A549 (cell line): ENCODE measurements around the gene GRID2. TPM values are rescaled to one million over a fixed set of nuclear protein-coding genes. Genes with fewer than 3 reads are reported as not detected.

Experiments
- ATAC-seq, 2 experiments: fragments of 200-7000 bp in 1 of 2; fragments of >200 bp in 1 of 2; cut with Nextera tagmentation in 1 of 2; cut with Tn5 transposase in 1 of 2; 3 replicates each; pipeline versions ENCODE4 v1.8.0 to v1.9.1; 2018 to 2020; ENCODE audit warnings: mild to moderate bottlenecking in 1 of 2, moderate library complexity in 1 of 2
- CTCF ChIA-PET: fragments of 300-600 bp; sonication (Branson Sonifier 250); formaldehyde crosslinking; extraction: SDS; loops from one replicate; lab custom pipeline; 2021; ENCODE audit warnings: antibody characterized with exemption, inconsistent platforms; lab: Yijun Ruan, JAX
- POLR2A ChIA-PET: fragments of 350-600 bp; formaldehyde crosslinking; extraction: SDS; loops from one replicate; lab custom pipeline; 2021; ENCODE audit warnings: antibody characterized with exemption, inconsistent platforms; lab: Yijun Ruan, JAX
- DNase-seq, 2 experiments: peaks; one replicate each; pipeline versions ENCODE4 v3.0.0 to v3.0.0-alpha.2; 2011 to 2016; ENCODE audit warnings: low read depth in 1 of 2, low spot score in 1 of 2
- FAIRE-seq: peaks from 2 replicates; lab custom pipeline; 2011; peaks lifted over from hg19 to GRCh38; lab: Jason Lieb, UNC
- H3K27ac ChIP-seq, 2 experiments: fragments of >200 bp; sonication (Bioruptor Twin); formaldehyde crosslinking; 3 replicates each; pipeline ENCODE4 v1.5.1; 2016 to 2017
- H3K4me1 ChIP-seq: fragments of >200 bp; sonication (Bioruptor Twin); formaldehyde crosslinking; 3 replicates; pipeline ENCODE4 v1.6.1; 2016
- H3K4me2 ChIP-seq: fragments of >200 bp; sonication (Bioruptor Twin); formaldehyde crosslinking; 3 replicates; pipeline ENCODE4 v1.6.1; 2016
- H3K4me3 ChIP-seq: fragments of >200 bp; sonication (Bioruptor Twin); formaldehyde crosslinking; 3 replicates; pipeline ENCODE4 v1.5.1; 2016
- H3K9me3 ChIP-seq: fragments of >200 bp; sonication (Bioruptor Twin); formaldehyde crosslinking; 3 replicates; pipeline ENCODE4 v1.6.1; 2016
- ATOH8 ChIP-seq: fragments of 250-450 bp; sonication (Bioruptor Pico); IDR thresholded peaks from 2 replicates; pipeline ENCODE4 v1.5.0; 2020; ENCODE audit warnings: low read depth, mild to moderate bottlenecking, moderate library complexity
- BHLHE40 ChIP-seq: IDR thresholded peaks from 2 replicates; pipeline ENCODE4 v1.6.1; 2012; ENCODE audit warnings: low read depth, low read length, inconsistent platforms
- CHD2 ChIP-seq: fragments of 150-350 bp; IDR thresholded peaks from 2 replicates; pipeline ENCODE4 v1.6.1; 2014; ENCODE audit warnings: low read length; ENCODE audit not compliant: partially characterized antibody
- E2F6 ChIP-seq: IDR thresholded peaks from 2 replicates; pipeline ENCODE4 v1.6.1; 2012; ENCODE audit warnings: low read depth, borderline replicate concordance
- EHF ChIP-seq: fragments of 250-450 bp; sonication (Bioruptor Pico); IDR thresholded peaks from 2 replicates; pipeline ENCODE4 v1.5.0; 2020; ENCODE audit warnings: mild to moderate bottlenecking
- EP300 ChIP-seq, 2 experiments: fragments of >200 bp; sonication (Bioruptor Twin); formaldehyde crosslinking; IDR thresholded peaks; 2 replicates in 1 of 2; 3 replicates in 1 of 2; pipeline ENCODE4 v1.6.1; 2016 to 2017
- ESRRA ChIP-seq: fragments of 150-350 bp; IDR thresholded peaks from 2 replicates; pipeline ENCODE4 v1.6.1; 2014; ENCODE audit warnings: mild to moderate bottlenecking, low read length, borderline replicate concordance
- FOSL2 ChIP-seq, 2 experiments: fragments of 450-650 bp in 1 of 2; fragments of >200 bp in 1 of 2; sonication (Bioruptor Twin) in 1 of 2; formaldehyde crosslinking; IDR thresholded peaks; 2 replicates each; pipeline versions ENCODE4 v1.5.0 to v1.6.1; 2016 to 2020; ENCODE audit warnings: mild to moderate bottlenecking in 1 of 2, moderate library complexity in 1 of 2
- FOXS1 ChIP-seq: fragments of 250-450 bp; sonication (Bioruptor Pico); IDR thresholded peaks from 2 replicates; pipeline ENCODE4 v1.5.0; 2020; ENCODE audit warnings: mild to moderate bottlenecking, moderate library complexity
- HES2 ChIP-seq: fragments of >200 bp; sonication (Bioruptor Twin); formaldehyde crosslinking; IDR thresholded peaks from 2 replicates; pipeline ENCODE4 v1.6.1; 2016
- KDM5A ChIP-seq: fragments of 200-600 bp; sonication (generic); IDR thresholded peaks from 2 replicates; pipeline ENCODE4 v1.6.1; 2016; ENCODE audit warnings: antibody characterized with exemption, mild to moderate bottlenecking
- MAFK ChIP-seq: fragments of 450-650 bp; IDR thresholded peaks from 2 replicates; pipeline ENCODE4 v1.6.1; 2014; ENCODE audit not compliant: partially characterized antibody
- MAX ChIP-seq: IDR thresholded peaks from 2 replicates; pipeline ENCODE4 v1.6.1; 2012
- MAZ ChIP-seq: fragments of 150-350 bp; IDR thresholded peaks from 2 replicates; pipeline ENCODE4 v1.6.1; 2014; ENCODE audit warnings: antibody characterized with exemption, low read depth, low read length, borderline replicate concordance
- NFE2L2 ChIP-seq: fragments of 150-350 bp; conservative IDR thresholded peaks from 2 replicates; pipeline ENCODE4 v1.6.1; 2014; ENCODE audit warnings: low read length
- NPAS2 ChIP-seq: fragments of 250-450 bp; sonication (Bioruptor Pico); IDR thresholded peaks from 2 replicates; pipeline ENCODE4 v1.8.0; 2022; ENCODE audit warnings: mild to moderate bottlenecking, moderate library complexity, borderline replicate concordance
- NR3C1 ChIP-seq: fragments of >200 bp; sonication (Bioruptor Twin); formaldehyde crosslinking; IDR thresholded peaks from 3 replicates; pipeline ENCODE4 v1.6.1; 2017
- PBX3 ChIP-seq: IDR thresholded peaks from 2 replicates; pipeline ENCODE4 v1.6.1; 2012
- PHF8 ChIP-seq: fragments of 200-600 bp; sonication (generic); IDR thresholded peaks from 2 replicates; pipeline ENCODE4 v1.6.1; 2016; ENCODE audit warnings: low read depth, mild to moderate bottlenecking, antibody characterized with exemption, moderate library complexity, borderline replicate concordance
- POLR2A ChIP-seq: IDR thresholded peaks from 2 replicates; pipeline ENCODE4 v1.6.1; 2012; ENCODE audit warnings: mild to moderate bottlenecking, low read length
- RCOR1 ChIP-seq: fragments of 150-350 bp; IDR thresholded peaks from 2 replicates; pipeline ENCODE4 v1.6.1; 2014; ENCODE audit warnings: antibody characterized with exemption, low read length, low read depth
- SMC3 ChIP-seq: fragments of >200 bp; sonication (Bioruptor Twin); formaldehyde crosslinking; IDR thresholded peaks from 3 replicates; pipeline ENCODE4 v1.6.1; 2018; ENCODE audit warnings: inconsistent platforms
- ZFP36 ChIP-seq: fragments of 450-650 bp; IDR thresholded peaks from 2 replicates; pipeline ENCODE4 v1.6.1; 2014; ENCODE audit warnings: borderline replicate concordance; ENCODE audit not compliant: partially characterized antibody
- ZNF302 ChIP-seq: fragments of 250-450 bp; sonication (Bioruptor Pico); IDR thresholded peaks from 2 replicates; pipeline ENCODE4 v1.9.0; 2021; ENCODE audit warnings: inconsistent platforms, mild to moderate bottlenecking, moderate library complexity
- WGBS: methylation state at CpG from one replicate; pipeline ENCODE4 v1.1.6; 2017; ENCODE audit errors: missing lambda C conversion rate; 5-methylcytosine and 5-hydroxymethylcytosine counted together
- polyA plus RNA-seq, 4 experiments: library from polyadenylated mRNA; depleted of rRNA in 3 of 4; stranded (reverse); fragments of >200 nt; fragmentation: RNase III in 1 of 4; extraction: RNeasy Plus Mini Kit Qiagen cat#74134 plus additional on column Dnase treatment in 1 of 4; gene quantifications; 2 replicates in 3 of 4; 3 replicates in 1 of 4; pipeline ENCODE4 v1.2.3, GENCODE V29; 2011 to 2017
- TF ChIP-seq, protein P1 (sequence below): fragments of 150-350 bp; IDR thresholded peaks from 2 replicates; pipeline ENCODE4 v1.6.1; 2014; ENCODE audit warnings: low read depth, mild to moderate bottlenecking, low read length
- TF ChIP-seq, protein P2 (sequence below): fragments of 450-650 bp; IDR thresholded peaks from 2 replicates; pipeline ENCODE4 v1.6.1; 2014; ENCODE audit warnings: antibody characterized with exemption

The GRID2 gene
- polyA plus RNA-seq, 2 of the 4 experiments (the other 2 are of a cell fraction), result not detected

DNA sequence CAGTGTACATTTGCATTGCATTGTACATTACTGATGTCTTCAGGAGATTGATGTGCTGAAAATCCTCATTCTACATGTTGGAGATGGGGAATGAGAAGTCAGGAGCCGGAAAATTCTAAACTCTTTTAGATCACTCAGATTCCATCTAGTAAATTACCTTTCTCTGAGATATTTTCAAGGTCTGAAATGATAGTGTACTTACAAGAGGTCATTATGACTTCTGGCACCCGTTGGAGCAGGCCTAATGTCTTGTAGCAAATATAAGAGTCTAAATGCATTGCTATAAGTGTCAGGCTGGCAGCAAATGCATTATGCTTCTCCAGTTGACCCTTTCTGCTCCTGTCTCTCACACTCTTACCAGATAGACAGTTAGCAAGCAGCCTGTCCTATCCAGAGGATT is 692.8 kb downstream of the GRID2 start:
- Histone ChIP-seq H3K4me1 (no peaks in the 10 kb centered on the region), H3K9me3 (no peaks in the 10 kb centered on the region), H3K4me3 (no peak overlapping the region), H3K27ac (no peak overlapping the region), H3K4me2 (no peak overlapping the region)
- DNase-seq (no peak), ATAC-seq (no peak)
- 48% methylated on average over 2 of the region's 2 CpGs for WGBS
- CTCF ChIA-PET, result no interaction called here
- POLR2A ChIA-PET, result no interaction called here
- TF ChIP-seq EP300 (IDR thresholded peaks at IDR 0.05) (no peak), ESRRA (no peak), POLR2A (no peak), PBX3 (no peak), NPAS2 (CRISPR knock-in tag) (no peak), FOXS1 (CRISPR knock-in tag) (no peak), MAX (no peak), ZFP36 (no peak), CHD2 (no peak)
- TF ChIP-seq, all 56 proteins: peak for 0
- FAIRE-seq, result no peak

GRCh38 chr4:93000910-93001309 is 697.1 kb downstream of the GRID2 start:
- Histone ChIP-seq H3K9me3 (no peaks in the 10 kb centered on the region), H3K27ac (no peak overlapping the region), H3K4me3 (no peak overlapping the region), H3K4me1 (no peaks in the 10 kb centered on the region), H3K4me2 (no peak overlapping the region)
- no peak for FAIRE-seq
- no peak for ATAC-seq
- TF ChIP-seq CHD2 (no peak), MAFK (peak; percentile 53), HES2 (no peak), EHF (CRISPR knock-in tag) (no peak), NR3C1 (no peak)
- TF ChIP-seq, protein P1, sequence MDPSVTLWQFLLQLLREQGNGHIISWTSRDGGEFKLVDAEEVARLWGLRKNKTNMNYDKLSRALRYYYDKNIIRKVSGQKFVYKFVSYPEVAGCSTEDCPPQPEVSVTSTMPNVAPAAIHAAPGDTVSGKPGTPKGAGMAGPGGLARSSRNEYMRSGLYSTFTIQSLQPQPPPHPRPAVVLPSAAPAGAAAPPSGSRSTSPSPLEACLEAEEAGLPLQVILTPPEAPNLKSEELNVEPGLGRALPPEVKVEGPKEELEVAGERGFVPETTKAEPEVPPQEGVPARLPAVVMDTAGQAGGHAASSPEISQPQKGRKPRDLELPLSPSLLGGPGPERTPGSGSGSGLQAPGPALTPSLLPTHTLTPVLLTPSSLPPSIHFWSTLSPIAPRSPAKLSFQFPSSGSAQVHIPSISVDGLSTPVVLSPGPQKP, result no peak
- no peak for DNase-seq
- POLR2A ChIA-PET, result no interaction called here
- CTCF ChIA-PET, result no interaction called here

- no peak overlapping the region for H3K4me2 ChIP-seq
- no peak overlapping the region for H3K27ac ChIP-seq
- no peaks in the 10 kb centered on the region for H3K4me1 ChIP-seq
- POLR2A ChIA-PET, result no interaction called here
- H3K9me3 ChIP-seq, result no peaks in the 10 kb centered on the region
- TF ChIP-seq EP300 (IDR thresholded peaks at IDR 0.05), result no peak
- FAIRE-seq, result no peak
- CTCF ChIA-PET, result no interaction called here
- WGBS, result 48% methylated on average over 4 of the region's 4 CpGs
- ATAC-seq, result no peak
- DNase-seq, result no peak
- no peak overlapping the region for H3K4me3 ChIP-seq
These were observed 698.5 kb downstream of the GRID2 start for GRCh38 chr4:93002240-93002639.

- Histone ChIP-seq H3K4me3 (no peak overlapping the region), H3K4me2 (no peak overlapping the region)
- 46% methylated on average over 2 of the region's 2 CpGs for WGBS
- TF ChIP-seq FOSL2 (IDR thresholded peaks at IDR 0.05) (no peak), FOSL2 (CRISPR knock-in tag; IDR thresholded peaks at IDR 0.05) (no peak), E2F6 (no peak), SMC3 (no peak), ZNF302 (CRISPR knock-in tag) (no peak), PHF8 (no peak), POLR2A (no peak), BHLHE40 (no peak), EP300 (IDR thresholded peaks at IDR 0.05) (no peak), MAZ (no peak), ATOH8 (no peak), KDM5A (no peak), NFE2L2 (no peak), RCOR1 (no peak)
- TF ChIP-seq, protein P2, sequence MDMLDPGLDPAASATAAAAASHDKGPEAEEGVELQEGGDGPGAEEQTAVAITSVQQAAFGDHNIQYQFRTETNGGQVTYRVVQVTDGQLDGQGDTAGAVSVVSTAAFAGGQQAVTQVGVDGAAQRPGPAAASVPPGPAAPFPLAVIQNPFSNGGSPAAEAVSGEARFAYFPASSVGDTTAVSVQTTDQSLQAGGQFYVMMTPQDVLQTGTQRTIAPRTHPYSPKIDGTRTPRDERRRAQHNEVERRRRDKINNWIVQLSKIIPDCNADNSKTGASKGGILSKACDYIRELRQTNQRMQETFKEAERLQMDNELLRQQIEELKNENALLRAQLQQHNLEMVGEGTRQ, result no peak
- TF ChIP-seq, all 56 proteins: peak for 0
- no peak for ATAC-seq
- no peak overlapping the region for H3K27ac ChIP-seq
- ChIA-PET CTCF (no interaction called here), POLR2A (no interaction called here)
- FAIRE-seq, result no peak
- no peaks in the 10 kb centered on the region for H3K9me3 ChIP-seq
- no peaks in the 10 kb centered on the region for H3K4me1 ChIP-seq
- DNase-seq, result no peak
These were observed 712.6 kb downstream of the GRID2 start for GRCh38 chr4:93016350-93016749.
